HG03097 (cell line): Measurements from ENCODE around the gene MARVELD1.
"Not testable (repeated sequence)": the region's sequence is repeated elsewhere in the genome, so short reads cannot be mapped to it uniquely, and the experiment has no call there.

Source experiments
- ATAC-seq: cut with Tn5 transposase; IDR thresholded peaks from one replicate; pipeline ENCODE4 v1.9.1; 2021; ENCODE audit not compliant: unreplicated experiment, low FRiP score

Gene MARVELD1

GRCh38 chr10:97713339-97713825 is at the start of gene MARVELD1:
Gene MARVELD1 (plus strand): TSS chr10:97713730. CDS start chr10:97713877, 147 bp downstream.
- no peak for ATAC-seq

GRCh38 chr10:97664282-97664850 is 49.2 kb upstream of the MARVELD1 start:
- no peak for ATAC-seq

- ATAC-seq, result no peak
These were observed 46.5 kb upstream of the MARVELD1 start for GRCh38 chr10:97666992-97667391.

- ATAC-seq, result no peak
These were observed 46.1 kb upstream of the MARVELD1 start for GRCh38 chr10:97667463-97667862.

- ATAC-seq, result no peak
These were observed 44.0 kb upstream of the MARVELD1 start for GRCh38 chr10:97669571-97669970.

- no peak for ATAC-seq
These were observed 39.6 kb upstream of the MARVELD1 start for GRCh38 chr10:97673736-97674525.

GRCh38 chr10:97675222-97675621 is 38.3 kb upstream of the MARVELD1 start:
- ATAC-seq, result no peak

- ATAC-seq, result no peak
These were observed 36.6 kb upstream of the MARVELD1 start for GRCh38 chr10:97676770-97677581.

- ATAC-seq, result no peak
These were observed 33.9 kb upstream of the MARVELD1 start for GRCh38 chr10:97679594-97679993.

GRCh38 chr10:97682042-97682441 is 31.5 kb upstream of the MARVELD1 start:
- ATAC-seq, result no peak

- ATAC-seq, result no peak
These were observed 29.8 kb upstream of the MARVELD1 start for GRCh38 chr10:97683556-97684367.

- not testable (repeated sequence) for ATAC-seq
These were observed 29.2 kb upstream of the MARVELD1 start for GRCh38 chr10:97684368-97684713.

GRCh38 chr10:97684866-97685394 is 28.6 kb upstream of the MARVELD1 start:
- ATAC-seq, result no peak

GRCh38 chr10:97685395-97685958 is 28.1 kb upstream of the MARVELD1 start:
- ATAC-seq, result no peak

GRCh38 chr10:97686301-97686961 is 27.1 kb upstream of the MARVELD1 start:
- no peak for ATAC-seq

- ATAC-seq, result peak; percentile 96
These were observed 26.4 kb upstream of the MARVELD1 start, which contains the start of gene AVPI1 for GRCh38 chr10:97686962-97687784. Gene AVPI1 (minus strand): TSS chr10:97687241. CDS start chr10:97679905, 7,336 bp downstream.

- ATAC-seq, result no peak
These were observed 25.4 kb upstream of the MARVELD1 start for GRCh38 chr10:97687785-97688781.
